GM18861 (cell line): ENCODE measurements around the gene ATF4.
A peak's percentile ranks its signal among the peaks of the same experiment; 100 is the strongest.

Source experiments
- ATAC-seq: cut with Tn5 transposase; IDR thresholded peaks from one replicate; pipeline ENCODE4 v1.9.1; 2021; ENCODE audit not compliant: unreplicated experiment

The ATF4 gene, protein sequence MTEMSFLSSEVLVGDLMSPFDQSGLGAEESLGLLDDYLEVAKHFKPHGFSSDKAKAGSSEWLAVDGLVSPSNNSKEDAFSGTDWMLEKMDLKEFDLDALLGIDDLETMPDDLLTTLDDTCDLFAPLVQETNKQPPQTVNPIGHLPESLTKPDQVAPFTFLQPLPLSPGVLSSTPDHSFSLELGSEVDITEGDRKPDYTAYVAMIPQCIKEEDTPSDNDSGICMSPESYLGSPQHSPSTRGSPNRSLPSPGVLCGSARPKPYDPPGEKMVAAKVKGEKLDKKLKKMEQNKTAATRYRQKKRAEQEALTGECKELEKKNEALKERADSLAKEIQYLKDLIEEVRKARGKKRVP

DNA sequence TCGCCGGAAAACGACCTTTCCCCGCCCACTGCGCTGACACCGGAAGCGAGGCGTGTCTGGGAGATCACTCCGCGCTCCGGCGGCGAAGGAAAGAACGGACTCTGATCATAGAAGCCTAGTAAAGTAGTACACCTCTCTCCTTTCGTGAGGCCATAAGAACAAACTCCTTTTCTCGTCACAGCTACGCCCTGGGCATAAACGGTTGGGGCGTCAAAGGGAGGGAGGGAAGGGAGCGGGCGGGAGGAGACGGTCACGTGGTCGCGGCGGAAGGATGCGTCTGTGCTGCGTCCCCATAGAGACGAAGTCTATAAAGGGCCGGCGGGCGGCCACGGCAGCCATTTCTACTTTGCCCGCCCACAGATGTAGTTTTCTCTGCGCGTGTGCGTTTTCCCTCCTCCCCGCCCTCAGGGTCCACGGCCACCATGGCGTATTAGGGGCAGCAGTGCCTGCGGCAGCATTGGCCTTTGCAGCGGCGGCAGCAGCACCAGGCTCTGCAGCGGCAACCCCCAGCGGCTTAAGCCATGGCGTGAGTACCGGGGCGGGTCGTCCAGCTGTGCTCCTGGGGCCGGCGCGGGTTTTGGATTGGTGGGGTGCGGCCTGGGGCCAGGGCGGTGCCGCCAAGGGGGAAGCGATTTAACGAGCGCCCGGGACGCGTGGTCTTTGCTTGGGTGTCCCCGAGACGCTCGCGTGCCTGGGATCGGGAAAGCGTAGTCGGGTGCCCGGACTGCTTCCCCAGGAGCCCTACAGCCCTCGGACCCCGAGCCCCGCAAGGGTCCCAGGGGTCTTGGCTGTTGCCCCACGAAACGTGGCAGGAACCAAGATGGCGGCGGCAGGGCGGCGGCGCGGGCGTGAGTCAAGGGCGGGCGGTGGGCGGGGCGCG is at the start of gene ATF4:
Gene ATF4 (plus strand): TSS at position 337 of the 880 bp plus-strand sequence. CDS start 884 bp downstream, outside the sequence.
- peak; percentile 29 for ATAC-seq

DNA sequence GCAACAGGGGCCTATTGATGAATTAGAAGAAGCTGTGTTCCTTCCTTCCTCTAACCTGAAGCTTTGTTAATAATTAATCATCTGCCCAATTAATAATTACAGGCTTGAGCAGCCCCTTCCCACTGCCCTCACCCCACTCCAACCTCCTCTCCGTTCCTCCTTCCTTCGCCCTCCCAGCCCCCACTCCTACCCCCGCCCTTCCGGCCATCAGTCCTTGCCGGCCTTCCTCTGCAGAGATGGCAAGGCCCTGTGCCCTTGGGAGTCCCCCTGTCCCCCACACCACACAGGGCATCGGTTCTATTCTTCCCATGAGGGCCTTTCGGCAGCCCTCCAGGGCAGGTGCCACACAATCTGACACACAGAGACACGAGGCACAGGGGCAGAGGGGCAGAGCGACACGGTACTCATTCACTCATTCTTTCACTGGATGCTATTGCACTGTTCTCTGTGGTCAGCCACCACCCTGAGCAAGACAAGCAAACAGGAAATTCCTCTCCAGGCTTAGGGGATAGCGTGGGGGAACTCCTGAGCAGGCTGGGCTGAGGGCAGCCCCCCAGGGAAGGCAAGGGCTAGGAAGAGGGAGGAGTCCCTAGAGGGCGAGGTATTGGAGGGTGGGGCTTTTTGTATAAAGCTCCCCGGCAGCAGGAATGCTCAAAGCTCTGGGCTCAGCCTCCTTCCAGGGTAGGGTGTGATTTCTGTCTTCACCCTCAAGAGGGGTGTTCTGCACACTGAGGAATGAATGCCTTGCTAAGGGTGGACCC is 48.8 kb upstream of the ATF4 start:
- ATAC-seq, result peak; percentile 49

DNA sequence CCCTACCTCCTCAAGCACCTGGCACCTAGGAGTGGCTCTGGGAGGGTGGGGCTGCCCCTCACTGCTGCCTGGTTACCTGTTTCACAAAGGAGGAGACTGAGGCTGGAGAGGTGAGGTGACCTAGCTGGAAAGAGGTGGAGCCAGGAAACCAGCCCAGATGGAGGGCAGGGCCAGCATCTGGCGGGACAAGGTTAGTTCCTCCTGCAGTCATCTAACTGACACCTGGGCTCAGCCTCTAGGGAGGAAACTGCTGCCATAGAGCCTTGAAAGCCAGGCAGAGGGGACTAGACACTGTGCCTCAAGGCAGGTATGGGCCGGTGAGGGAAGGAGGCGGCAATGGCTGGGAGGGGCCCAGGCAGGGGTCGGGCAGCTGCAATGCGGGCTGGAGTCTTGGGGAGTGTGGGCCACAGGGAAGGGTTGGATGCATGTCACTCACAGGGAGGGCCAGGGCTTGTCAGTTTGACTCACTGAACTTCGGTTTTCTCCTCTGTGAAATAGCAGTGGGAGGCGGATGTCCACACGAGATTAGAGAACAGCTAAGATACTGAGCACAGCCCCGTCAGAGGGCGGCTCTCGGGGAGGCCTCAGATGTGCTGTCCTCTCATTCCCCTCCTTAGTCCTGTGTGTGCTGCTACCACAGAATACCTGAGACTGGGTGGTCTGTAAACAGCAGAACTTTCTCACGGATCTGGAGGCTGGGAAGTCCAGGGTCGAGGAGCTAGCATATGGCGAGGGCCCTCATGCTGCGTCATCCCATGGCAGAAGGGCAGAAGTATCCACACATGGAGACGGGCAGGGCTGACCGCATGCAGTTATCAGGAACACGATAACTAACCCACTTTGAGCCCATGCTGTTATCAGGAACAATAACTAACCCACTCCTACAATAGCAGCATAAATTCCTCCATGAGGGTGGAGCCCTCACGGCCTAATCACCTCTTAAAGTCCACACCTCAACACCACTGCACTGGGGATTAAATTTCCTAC is 47.5 kb upstream of the ATF4 start:
- ATAC-seq, result no peak

- no peak for ATAC-seq
These were observed 46.5 kb upstream of the ATF4 start for GRCh38 chr22:39473851-39474250.

- no peak for ATAC-seq
These were observed 45.8 kb upstream of the ATF4 start for GRCh38 chr22:39474351-39475111.

DNA sequence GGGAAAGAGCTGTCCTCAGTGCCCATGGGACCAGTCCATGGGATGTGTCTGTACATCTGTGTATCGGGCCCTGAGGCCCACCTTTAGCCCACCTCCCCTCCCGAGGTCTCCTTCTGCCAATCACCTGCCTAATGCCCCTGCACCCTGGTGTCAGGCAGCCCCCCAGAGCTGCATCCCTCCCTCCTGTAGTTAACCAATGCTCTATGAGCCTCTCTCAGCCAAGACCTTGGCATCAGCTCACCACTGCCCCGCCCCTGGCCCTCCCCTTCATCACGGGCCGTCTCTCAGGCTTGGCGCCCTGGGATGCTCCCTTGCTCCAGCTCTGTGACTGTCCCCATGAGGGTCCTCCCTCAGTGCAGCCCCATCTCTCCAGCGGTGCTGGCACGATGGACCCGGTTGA is 45.0 kb upstream of the ATF4 start:
- no peak for ATAC-seq

GRCh38 chr22:39475902-39476301 is 44.5 kb upstream of the ATF4 start:
- ATAC-seq, result no peak

- ATAC-seq, result no peak
These were observed 43.7 kb upstream of the ATF4 start for GRCh38 chr22:39476664-39477063.

GRCh38 chr22:39477542-39477941 is 42.8 kb upstream of the ATF4 start:
- no peak for ATAC-seq

DNA sequence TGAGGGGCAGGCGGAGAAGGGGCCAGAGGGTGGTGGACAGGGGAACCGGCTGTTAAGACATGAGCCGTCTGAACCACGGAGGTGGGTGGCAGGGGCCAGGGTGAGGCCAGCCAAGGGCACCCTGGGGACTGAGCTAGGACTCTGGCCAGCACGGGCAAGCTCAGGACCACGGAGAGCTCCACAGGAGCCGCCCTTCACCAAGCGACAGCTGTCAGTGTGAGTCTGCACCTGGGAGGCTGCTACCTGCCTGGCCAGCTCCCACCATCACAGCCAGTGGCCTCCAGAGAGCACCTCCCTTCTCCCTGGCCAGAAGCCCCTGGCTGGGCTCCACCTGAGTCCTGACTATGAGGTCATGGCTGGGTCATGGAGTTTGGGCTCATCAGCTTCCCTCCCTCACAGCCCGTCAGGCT is 41.9 kb upstream of the ATF4 start:
- no peak for ATAC-seq

- no peak for ATAC-seq
These were observed 41.1 kb upstream of the ATF4 start for GRCh38 chr22:39479254-39479653.

GRCh38 chr22:39480557-39480956 is 39.8 kb upstream of the ATF4 start:
- ATAC-seq, result no peak

GRCh38 chr22:39481054-39481453 is 39.3 kb upstream of the ATF4 start:
- ATAC-seq, result no peak

- no peak for ATAC-seq
These were observed 38.8 kb upstream of the ATF4 start for GRCh38 chr22:39481595-39481994.

DNA sequence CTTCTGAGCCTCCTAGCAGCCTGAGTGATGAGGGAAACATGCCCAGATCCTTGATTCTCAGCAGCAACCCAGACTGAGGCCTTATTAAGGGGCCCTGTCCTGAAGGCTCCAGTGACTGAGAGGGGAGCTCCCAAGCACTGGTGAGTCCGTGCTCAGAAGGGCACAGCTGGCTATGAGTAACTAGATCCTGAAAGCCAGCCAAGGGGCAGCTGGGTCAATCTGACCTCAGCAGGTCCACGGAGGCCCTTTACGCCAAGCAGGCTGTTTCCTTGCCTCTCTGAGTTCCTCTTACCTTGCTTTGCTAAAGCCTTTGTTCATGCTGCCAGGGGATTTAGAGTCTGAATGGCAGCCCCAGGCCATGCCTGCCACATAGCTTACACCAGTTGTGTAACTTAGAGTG is 37.6 kb upstream of the ATF4 start:
- no peak for ATAC-seq

DNA sequence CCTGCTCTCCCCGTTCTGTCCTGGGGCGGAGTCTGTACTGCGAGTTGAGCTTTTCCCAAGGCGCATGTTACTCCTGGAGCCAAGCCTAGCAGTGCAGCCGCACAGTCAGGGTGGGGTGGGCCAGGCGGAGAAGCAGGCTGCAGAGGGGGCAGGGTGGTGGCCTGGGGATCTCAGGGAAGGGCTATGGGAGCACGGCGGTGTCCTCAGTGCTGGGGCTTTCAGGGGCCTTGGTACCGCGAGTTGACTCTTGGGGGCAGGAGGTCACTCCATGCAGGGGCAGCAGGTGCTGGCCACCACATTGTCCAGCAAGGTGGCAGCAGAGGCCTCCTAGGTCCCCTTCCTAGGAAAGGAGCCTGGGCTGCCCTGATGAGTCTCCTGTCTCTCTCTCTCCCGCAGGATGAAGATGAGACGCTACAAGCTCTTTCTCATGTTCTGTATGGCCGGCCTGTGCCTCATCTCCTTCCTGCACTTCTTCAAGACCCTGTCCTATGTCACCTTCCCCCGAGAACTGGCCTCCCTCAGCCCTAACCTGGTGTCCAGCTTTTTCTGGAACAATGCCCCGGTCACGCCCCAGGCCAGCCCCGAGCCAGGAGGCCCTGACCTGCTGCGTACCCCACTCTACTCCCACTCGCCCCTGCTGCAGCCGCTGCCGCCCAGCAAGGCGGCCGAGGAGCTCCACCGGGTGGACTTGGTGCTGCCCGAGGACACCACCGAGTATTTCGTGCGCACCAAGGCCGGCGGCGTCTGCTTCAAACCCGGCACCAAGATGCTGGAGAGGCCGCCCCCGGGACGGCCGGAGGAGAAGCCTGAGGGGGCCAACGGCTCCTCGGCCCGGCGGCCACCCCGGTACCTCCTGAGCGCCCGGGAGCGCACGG is 33.2 kb upstream of the ATF4 start:
- no peak for ATAC-seq

DNA sequence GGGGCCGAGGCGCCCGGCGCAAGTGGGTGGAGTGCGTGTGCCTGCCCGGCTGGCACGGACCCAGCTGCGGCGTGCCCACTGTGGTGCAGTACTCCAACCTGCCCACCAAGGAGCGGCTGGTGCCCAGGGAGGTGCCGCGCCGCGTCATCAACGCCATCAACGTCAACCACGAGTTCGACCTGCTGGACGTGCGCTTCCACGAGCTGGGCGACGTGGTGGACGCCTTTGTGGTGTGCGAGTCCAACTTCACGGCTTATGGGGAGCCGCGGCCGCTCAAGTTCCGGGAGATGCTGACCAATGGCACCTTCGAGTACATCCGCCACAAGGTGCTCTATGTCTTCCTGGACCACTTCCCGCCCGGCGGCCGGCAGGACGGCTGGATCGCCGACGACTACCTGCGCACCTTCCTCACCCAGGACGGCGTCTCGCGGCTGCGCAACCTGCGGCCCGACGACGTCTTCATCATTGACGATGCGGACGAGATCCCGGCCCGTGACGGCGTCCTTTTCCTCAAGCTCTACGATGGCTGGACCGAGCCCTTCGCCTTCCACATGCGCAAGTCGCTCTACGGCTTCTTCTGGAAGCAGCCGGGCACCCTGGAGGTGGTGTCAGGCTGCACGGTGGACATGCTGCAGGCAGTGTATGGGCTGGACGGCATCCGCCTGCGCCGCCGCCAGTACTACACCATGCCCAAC is 32.4 kb upstream of the ATF4 start:
- no peak for ATAC-seq

- ATAC-seq, result no peak
These were observed 31.7 kb upstream of the ATF4 start for GRCh38 chr22:39488563-39489083.
